ENCODE data around the gene NEK9. TPM values are rescaled to one million over a fixed set of nuclear protein-coding genes. Genes with fewer than 3 reads are reported as not detected.

The NEK9 gene
- total and polyA plus RNA-seq, 10 of the 15 experiments (the other 5 are each of a cell fraction or from before 2014, with no cell fraction given), result 6.0 to 78.8 (median 44.7) TPM

- TF ChIP-seq PKNOX1 (IDR thresholded peaks at IDR 0.05), result no peak
These were observed 47.2 kb upstream of the NEK9 start (continued) for GRCh38 chr14:75174066-75174465.

GRCh38 chr14:75170772-75171171 lies 43.9 kb upstream of the NEK9 start:
- H3K79me2 ChIP-seq (ENCODE audit: control insufficient read depth, insufficient read depth, low read length), result peaks cover 87% of the 10 kb centered on the region
- no peak overlapping the region for H2AFZ ChIP-seq (ENCODE audit: control insufficient read depth, low read depth, low read length)
- H3K4me2 ChIP-seq (ENCODE audit: control insufficient read depth, insufficient read depth), result no peak overlapping the region
- 82% methylated on average over 4 of the region's 4 CpGs for WGBS (ENCODE audit: insufficient coverage, insufficient replicate concordance, low lambda C conversion rate, missing lambda C conversion rate)
- no peak for TF ChIP-seq TCF12 (IDR thresholded peaks at IDR 0.05; ENCODE audit: low read depth, low read length)
- no peak for TF ChIP-seq CREM (IDR thresholded peaks at IDR 0.05; ENCODE audit: low read depth)
- TF ChIP-seq IKZF1 (conservative IDR thresholded peaks at IDR 0.05), result no peak
- TF ChIP-seq NR2C2 (IDR thresholded peaks at IDR 0.05; ENCODE audit: borderline replicate concordance, control insufficient read depth, insufficient read length, low read depth), result no peak
- no peak for TF ChIP-seq MTA2 (IDR thresholded peaks at IDR 0.05; ENCODE audit: low read depth)
- TF ChIP-seq HDAC2 (IDR thresholded peaks at IDR 0.05), result no peak
- no peak for TF ChIP-seq SKIL (IDR thresholded peaks at IDR 0.05; ENCODE audit: low read depth, poor library complexity, severe bottlenecking)
- no peak for TF ChIP-seq POLR2AphosphoS5 (IDR thresholded peaks at IDR 0.05; ENCODE audit: low read length)
- TF ChIP-seq BCL3 (IDR thresholded peaks at IDR 0.05; ENCODE audit: borderline replicate concordance, insufficient read depth, low read depth, low read length, poor library complexity, severe bottlenecking), result no peak
- no peaks in the 10 kb centered on the region for H3K27me3 ChIP-seq (replicated peaks in 1 of 2; ENCODE audit: control insufficient read depth in 2 of 2, insufficient read depth in 2 of 2, low read length in 1 of 2)
- DNase-seq (ENCODE audit: low read depth, low spot score) (no peak), ATAC-seq (no peak), FAIRE-seq (no peak)
- RAD21 ChIA-PET (ENCODE audit: unreplicated experiment), result interaction anchor here (0.6 kb wide), 1 partner anchor 46 kb away, joined by 3 read pairs; no protein-coding TSS in a partner anchor
- peaks cover 0 to 6% of the 10 kb centered on the region in 2 experiments; a peak in 1 of 4 replicates for H3K36me3 ChIP-seq (ENCODE audit: control insufficient read depth in 2 of 2, insufficient read depth in 2 of 2, low read length in 1 of 2)
- SMC1A ChIA-PET (ENCODE audit: uncharacterized antibody, unreplicated experiment), result no interaction called here
- in situ Hi-C loops (cut with MboI) (no loop called here), intact Hi-C loops (cut with micrococcal nuclease; ENCODE audit: unreplicated experiment) (loop anchor here (10.0 kb wide), 1 partner anchor 804 kb away; no protein-coding TSS in a partner anchor)
- CTCF ChIA-PET, result interaction anchor here (0.8 kb wide), 1 partner anchor 22 kb away, joined by 3 read pairs; no protein-coding TSS in a partner anchor
- H3K9me3 ChIP-seq (replicated peaks; ENCODE audit: control insufficient read depth, insufficient read depth, low read length), result no peaks in the 10 kb centered on the region; the same call in 2 of the 3 replicates
- H3K4me1 ChIP-seq (ENCODE audit: control insufficient read depth, insufficient read depth, low read length), result no peaks in the 10 kb centered on the region; the same call in 1 of the 2 replicates
- POLR2A ChIA-PET, result no interaction called here
- no peak overlapping the region for H3K4me3 ChIP-seq
- H3K9ac ChIP-seq (ENCODE audit: control insufficient read depth, insufficient read depth, low read length), result no peak overlapping the region
- no peaks in the 10 kb centered on the region; the same call in none of the 2 replicates for H4K20me1 ChIP-seq (ENCODE audit: control insufficient read depth, insufficient read depth)
- no TSS peak for BruUV-seq (replicated peaks)
- no peak overlapping the region for H3K27ac ChIP-seq (ENCODE audit: control insufficient read depth, insufficient read depth)
